Type B pancreatic cell (in vitro differentiated cells): ENCODE results near the gene COX7B2. TPM values are rescaled to one million over a fixed set of nuclear protein-coding genes. Genes with fewer than 3 reads are reported as not detected.

Experiments
- DNase-seq: peaks from one replicate; pipeline ENCODE4 v3.0.0; 2021; ENCODE audit warnings: mixed read lengths; ENCODE audit not compliant: unreplicated experiment; ENCODE audit errors: extremely low spot score
- H3K27ac Mint-ChIP-seq: 2 replicates; pipeline ENCODE4 v1.8.0; 2021; ENCODE audit warnings: mild to moderate bottlenecking, mixed read lengths
- H3K27me3 Mint-ChIP-seq: 2 replicates; pipeline ENCODE4 v1.8.0; 2021; ENCODE audit warnings: mixed read lengths
- H3K36me3 Mint-ChIP-seq: 2 replicates; pipeline ENCODE4 v1.8.0; 2021; ENCODE audit warnings: mixed read lengths
- H3K4me1 Mint-ChIP-seq: one replicate; pipeline ENCODE4 v1.8.0; 2021; ENCODE audit warnings: mixed read lengths; ENCODE audit not compliant: unreplicated experiment
- H3K4me3 Mint-ChIP-seq: 2 replicates; pipeline ENCODE4 v1.8.0; 2021; ENCODE audit warnings: mild to moderate bottlenecking, mixed read lengths
- H3K9me3 Mint-ChIP-seq: 2 replicates; pipeline ENCODE4 v1.8.0; 2021; ENCODE audit warnings: mixed read lengths
- CTCF ChIP-seq: fragments of 200-600 bp; sonication (generic); conservative IDR thresholded peaks from 2 replicates; pipeline ENCODE4 v1.5.0; 2021; ENCODE audit warnings: antibody characterized with exemption, mild to moderate bottlenecking
- total RNA-seq: library from RNA; stranded (reverse); gene quantifications from 2 replicates; pipeline ENCODE4 v1.2.1, GENCODE V29; 2021; ENCODE audit warnings: low replicate concordance

The COX7B2 gene
- total RNA-seq, 1 donor from 2014 or later, result not detected

DNA sequence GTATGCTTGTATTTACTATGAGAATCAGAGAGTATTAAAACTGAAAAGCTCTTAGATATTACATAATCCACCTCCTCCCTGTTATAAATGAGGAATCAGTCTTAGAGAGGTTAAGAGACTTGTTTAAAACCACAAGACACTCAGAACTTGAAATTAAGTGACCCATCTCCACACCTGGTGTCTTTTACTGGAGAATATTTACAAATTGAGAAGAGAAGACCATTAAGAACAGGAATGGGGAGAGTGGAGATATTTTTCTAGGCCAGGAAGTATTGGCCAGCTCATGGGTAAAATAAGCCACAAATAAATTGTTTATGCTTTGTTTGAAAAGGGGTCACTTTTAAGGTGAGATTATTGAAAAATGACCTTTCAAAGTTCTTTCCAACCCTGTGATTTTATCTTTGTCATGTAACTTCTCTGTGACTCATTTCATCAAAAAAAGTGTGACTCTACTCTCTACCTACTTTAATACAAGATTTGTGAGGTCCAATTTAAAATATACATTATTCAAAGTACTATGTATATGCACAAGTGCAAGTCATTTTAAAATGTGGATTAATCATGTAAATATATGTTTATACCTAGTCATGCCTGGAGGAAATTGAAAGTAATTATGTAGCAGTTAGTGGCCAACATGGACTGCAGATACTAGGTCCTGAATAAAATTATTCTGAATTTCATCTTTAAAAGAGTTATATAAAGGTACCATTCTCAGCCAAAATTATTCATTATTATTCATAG is 15.9 kb upstream of the COX7B2 start:
- no peak for TF ChIP-seq CTCF
- Mint-ChIP-seq H3K27me3 (no peaks in the 10 kb centered on the region), H3K9me3 (no peaks in the 10 kb centered on the region), H3K4me3 (no peak overlapping the region), H3K36me3 (no peaks in the 10 kb centered on the region), H3K27ac (no peak overlapping the region), H3K4me1 (no peaks in the 10 kb centered on the region)
- DNase-seq, result no peak

DNA sequence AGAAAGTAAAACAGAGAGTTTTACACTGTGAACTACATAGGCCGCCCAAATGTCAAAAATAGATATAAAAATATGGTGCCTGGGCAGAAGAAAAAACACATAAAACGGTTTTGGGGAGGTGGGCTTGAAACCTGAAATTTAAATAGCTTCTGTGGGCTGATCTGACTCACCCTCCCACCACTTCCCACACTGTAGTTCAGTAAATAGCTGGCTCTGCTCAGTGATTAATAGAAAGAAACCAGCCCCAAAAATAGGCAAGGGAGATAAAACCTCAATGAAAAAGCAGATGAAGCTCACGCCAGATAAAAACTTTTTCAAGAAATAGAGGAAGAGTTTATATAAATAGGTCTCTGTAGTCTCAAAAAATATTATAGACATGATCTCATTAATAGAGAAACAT is 13.2 kb upstream of the COX7B2 start:
- H3K36me3 Mint-ChIP-seq, result no peaks in the 10 kb centered on the region
- H3K4me3 Mint-ChIP-seq, result no peak overlapping the region
- no peaks in the 10 kb centered on the region for H3K4me1 Mint-ChIP-seq
- H3K27ac Mint-ChIP-seq, result no peak overlapping the region
- no peak for DNase-seq
- H3K27me3 Mint-ChIP-seq, result no peaks in the 10 kb centered on the region
- no peak for TF ChIP-seq CTCF
- no peaks in the 10 kb centered on the region for H3K9me3 Mint-ChIP-seq

GRCh38 chr4:46908148-46908547 is 897 bp downstream of the COX7B2 start:
- no peaks in the 10 kb centered on the region for H3K36me3 Mint-ChIP-seq
- H3K4me3 Mint-ChIP-seq, result no peak overlapping the region
- no peak overlapping the region for H3K27ac Mint-ChIP-seq
- no peak for TF ChIP-seq CTCF
- no peaks in the 10 kb centered on the region for H3K4me1 Mint-ChIP-seq
- peaks cover 5% of the 10 kb centered on the region for H3K9me3 Mint-ChIP-seq
- H3K27me3 Mint-ChIP-seq, result peaks cover 3% of the 10 kb centered on the region
- DNase-seq, result no peak

DNA sequence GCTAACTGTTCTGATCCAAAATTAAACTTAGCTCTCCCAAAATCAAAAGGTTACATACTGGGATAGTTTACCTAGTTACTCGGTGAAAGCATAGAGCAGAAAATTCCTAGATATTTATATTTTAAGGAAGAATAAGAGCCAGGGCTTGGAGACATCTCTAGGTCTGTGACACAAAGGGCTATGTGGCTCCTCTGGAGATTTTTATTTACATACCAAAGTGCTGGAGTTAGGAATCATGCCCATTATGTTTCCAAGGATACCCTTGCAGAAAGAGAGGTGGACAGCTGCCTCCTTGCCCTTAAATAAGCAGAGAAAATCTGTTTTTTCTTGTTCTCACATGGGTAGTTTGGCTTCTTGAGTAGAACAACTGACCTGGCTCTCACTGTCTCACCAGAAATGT is 9.0 kb downstream of the COX7B2 start:
- no peak for DNase-seq
- no peaks in the 10 kb centered on the region for H3K4me1 Mint-ChIP-seq
- H3K27ac Mint-ChIP-seq, result no peak overlapping the region
- no peak overlapping the region for H3K4me3 Mint-ChIP-seq
- no peak for TF ChIP-seq CTCF
- H3K9me3 Mint-ChIP-seq, result no peaks in the 10 kb centered on the region
- peaks cover 3% of the 10 kb centered on the region for H3K27me3 Mint-ChIP-seq
- no peaks in the 10 kb centered on the region for H3K36me3 Mint-ChIP-seq

DNA sequence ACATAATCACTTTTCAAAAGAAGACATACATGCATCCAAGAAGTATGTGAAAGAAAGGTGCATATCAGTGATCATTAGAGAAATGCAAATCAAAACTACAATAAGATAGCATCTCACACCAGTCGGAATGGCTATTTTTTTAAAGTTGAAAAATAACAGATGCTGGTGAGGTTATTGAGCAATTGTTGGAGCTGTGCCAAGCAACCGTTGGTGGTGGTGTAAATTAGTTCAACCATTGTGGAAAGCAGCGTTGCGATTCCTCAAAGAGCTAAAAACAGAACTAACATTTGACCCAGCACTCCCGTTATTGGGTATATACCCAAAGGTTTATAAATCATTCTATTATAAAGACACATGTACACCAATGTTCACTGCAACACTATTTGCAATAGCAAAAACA is 14.2 kb downstream of the COX7B2 start:
- no peaks in the 10 kb centered on the region for H3K9me3 Mint-ChIP-seq
- H3K27ac Mint-ChIP-seq, result no peak overlapping the region
- H3K4me3 Mint-ChIP-seq, result no peak overlapping the region
- H3K27me3 Mint-ChIP-seq, result peaks cover 4% of the 10 kb centered on the region
- no peaks in the 10 kb centered on the region for H3K36me3 Mint-ChIP-seq
- H3K4me1 Mint-ChIP-seq, result no peaks in the 10 kb centered on the region
- DNase-seq, result no peak
- no peak for TF ChIP-seq CTCF
